Tibial nerve (tissue), 4 donors: Measurements from ENCODE around the gene LAMC2. TPM values are rescaled to one million over a fixed set of nuclear protein-coding genes. Genes with fewer than 3 reads are reported as not detected.

ENCODE experiments used
- DNase-seq, 2 donors: peaks; one replicate each; pipeline ENCODE4 v3.0.0-alpha.2; 2019; ENCODE audit warnings: low spot score in 2 of 2
- H3K27ac ChIP-seq, 4 donors: fragments of 200-600 bp; sonication (generic) in 3 of 4; one replicate each; pipeline ENCODE4 v1.5.1; 2017 to 2019; ENCODE audit warnings: mild to moderate bottlenecking in 1 of 4
- H3K27me3 ChIP-seq, 2 donors: fragments of 200-600 bp; sonication (generic) in 1 of 2; one replicate each; pipeline versions ENCODE4 v1.5.1 to v1.6.0; 2017 to 2019
- H3K36me3 ChIP-seq, 3 donors: fragments of 200-600 bp; sonication (generic); one replicate each; pipeline ENCODE4 v1.5.1; 2018 to 2019
- H3K4me1 ChIP-seq, 4 donors: fragments of 200-600 bp; sonication (generic) in 3 of 4; one replicate each; pipeline ENCODE4 v1.5.1; 2017 to 2019
- H3K4me3 ChIP-seq, 4 donors: fragments of 200-600 bp; sonication (generic) in 3 of 4; one replicate each; pipeline ENCODE4 v1.5.1; 2017 to 2019; ENCODE audit warnings: mild to moderate bottlenecking in 1 of 4, moderate library complexity in 1 of 4
- H3K9me3 ChIP-seq, 4 donors: fragments of 200-600 bp; sonication (generic) in 3 of 4; one replicate each; pipeline ENCODE4 v1.5.1; 2017 to 2019
- EP300 ChIP-seq, 2 donors: sonication (generic); formaldehyde crosslinking; IDR thresholded peaks; one replicate each; pipeline ENCODE4 v1.6.1; 2017; ENCODE audit warnings: antibody characterized with exemption in 2 of 2, mild to moderate bottlenecking in 1 of 2
- POLR2A ChIP-seq, 2 donors: fragments of 450-650 bp; IDR thresholded peaks; one replicate each; pipeline ENCODE4 v1.6.1; 2017; ENCODE audit warnings: antibody characterized with exemption in 2 of 2, mild to moderate bottlenecking in 2 of 2, moderate library complexity in 2 of 2
- WGBS, 2 donors: methylation state at CpG; one replicate each; pipeline ENCODE4 v1.1.5; 2018; 5-methylcytosine and 5-hydroxymethylcytosine counted together
- total RNA-seq, 4 donors: library from RNA; depleted of rRNA; stranded (reverse); fragments of >200 nt; gene quantifications; one replicate each; pipeline ENCODE4 v1.1.0, GENCODE V29; 2016
- TF ChIP-seq, protein P1 (sequence below), 5 experiments: fragments of 200-600 bp in 3 of 5; fragments of 450-650 bp in 2 of 5; sonication (generic) in 3 of 5; IDR thresholded peaks; one replicate each; pipeline ENCODE4 v1.5.1; 2016 to 2019; ENCODE audit warnings: antibody characterized with exemption in 5 of 5, mild to moderate bottlenecking in 3 of 5, moderate library complexity in 2 of 5

The LAMC2 gene
- total RNA-seq, 4 donors from 2014 or later, result 4.5 to 11.9 (median 8.1) TPM

DNA sequence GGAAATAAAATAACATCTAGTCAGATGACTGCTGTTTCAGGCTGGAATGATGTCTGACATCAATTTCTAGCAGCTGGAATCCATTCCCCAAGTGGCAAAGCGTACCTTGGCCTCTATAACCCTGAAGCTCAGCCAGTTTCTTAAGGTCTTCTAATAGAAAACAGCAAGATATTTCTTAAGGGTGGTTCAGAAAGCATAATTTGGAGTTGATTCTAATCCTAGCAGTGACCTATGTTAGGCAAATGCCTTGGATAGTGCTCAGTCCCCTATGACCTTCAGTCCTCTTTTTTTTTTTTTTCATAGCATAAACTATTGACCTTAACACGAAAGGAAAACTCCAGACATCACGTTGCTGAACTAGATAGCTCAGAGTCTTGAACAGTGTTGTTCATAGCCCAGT lies 56.5 kb downstream of the LAMC2 start:
- H3K36me3 ChIP-seq, result no peaks in the 10 kb centered on the region
- DNase-seq, result peak in 1 of 2 donors; percentile 64
- peak overlapping the region; percentile 65 to 88 (median 78) for H3K27ac ChIP-seq
- H3K4me3 ChIP-seq, result no peak overlapping the region
- H3K4me1 ChIP-seq, result peaks cover 0 to 56% (median 10%) of the 10 kb centered on the region in 4 donors
- H3K27me3 ChIP-seq, result no peaks in the 10 kb centered on the region
- no peaks in the 10 kb centered on the region for H3K9me3 ChIP-seq
- 35 to 38% methylated on average over 3 of the region's 3 CpGs for WGBS, 2 donors
- TF ChIP-seq EP300 (IDR thresholded peaks at IDR 0.05), result peak; percentile 68 to 91
- peak in 1 of 2 donors; percentile 13 for TF ChIP-seq POLR2A (IDR thresholded peaks at IDR 0.05)
- TF ChIP-seq, protein P1, sequence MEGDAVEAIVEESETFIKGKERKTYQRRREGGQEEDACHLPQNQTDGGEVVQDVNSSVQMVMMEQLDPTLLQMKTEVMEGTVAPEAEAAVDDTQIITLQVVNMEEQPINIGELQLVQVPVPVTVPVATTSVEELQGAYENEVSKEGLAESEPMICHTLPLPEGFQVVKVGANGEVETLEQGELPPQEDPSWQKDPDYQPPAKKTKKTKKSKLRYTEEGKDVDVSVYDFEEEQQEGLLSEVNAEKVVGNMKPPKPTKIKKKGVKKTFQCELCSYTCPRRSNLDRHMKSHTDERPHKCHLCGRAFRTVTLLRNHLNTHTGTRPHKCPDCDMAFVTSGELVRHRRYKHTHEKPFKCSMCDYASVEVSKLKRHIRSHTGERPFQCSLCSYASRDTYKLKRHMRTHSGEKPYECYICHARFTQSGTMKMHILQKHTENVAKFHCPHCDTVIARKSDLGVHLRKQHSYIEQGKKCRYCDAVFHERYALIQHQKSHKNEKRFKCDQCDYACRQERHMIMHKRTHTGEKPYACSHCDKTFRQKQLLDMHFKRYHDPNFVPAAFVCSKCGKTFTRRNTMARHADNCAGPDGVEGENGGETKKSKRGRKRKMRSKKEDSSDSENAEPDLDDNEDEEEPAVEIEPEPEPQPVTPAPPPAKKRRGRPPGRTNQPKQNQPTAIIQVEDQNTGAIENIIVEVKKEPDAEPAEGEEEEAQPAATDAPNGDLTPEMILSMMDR (IDR thresholded peaks at IDR 0.05), result no peak

DNA sequence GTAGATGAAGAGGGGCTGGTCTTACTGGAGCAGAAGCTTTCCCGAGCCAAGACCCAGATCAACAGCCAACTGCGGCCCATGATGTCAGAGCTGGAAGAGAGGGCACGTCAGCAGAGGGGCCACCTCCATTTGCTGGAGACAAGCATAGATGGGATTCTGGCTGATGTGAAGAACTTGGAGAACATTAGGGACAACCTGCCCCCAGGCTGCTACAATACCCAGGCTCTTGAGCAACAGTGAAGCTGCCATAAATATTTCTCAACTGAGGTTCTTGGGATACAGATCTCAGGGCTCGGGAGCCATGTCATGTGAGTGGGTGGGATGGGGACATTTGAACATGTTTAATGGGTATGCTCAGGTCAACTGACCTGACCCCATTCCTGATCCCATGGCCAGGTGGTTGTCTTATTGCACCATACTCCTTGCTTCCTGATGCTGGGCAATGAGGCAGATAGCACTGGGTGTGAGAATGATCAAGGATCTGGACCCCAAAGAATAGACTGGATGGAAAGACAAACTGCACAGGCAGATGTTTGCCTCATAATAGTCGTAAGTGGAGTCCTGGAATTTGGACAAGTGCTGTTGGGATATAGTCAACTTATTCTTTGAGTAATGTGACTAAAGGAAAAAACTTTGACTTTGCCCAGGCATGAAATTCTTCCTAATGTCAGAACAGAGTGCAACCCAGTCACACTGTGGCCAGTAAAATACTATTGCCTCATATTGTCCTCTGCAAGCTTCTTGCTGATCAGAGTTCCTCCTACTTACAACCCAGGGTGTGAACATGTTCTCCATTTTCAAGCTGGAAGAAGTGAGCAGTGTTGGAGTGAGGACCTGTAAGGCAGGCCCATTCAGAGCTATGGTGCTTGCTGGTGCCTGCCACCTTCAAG lies 57.3 kb downstream of the LAMC2 start:
- WGBS, 2 donors, result 64 to 83% methylated on average over 5 of the region's 5 CpGs
- TF ChIP-seq, protein P1 (IDR thresholded peaks at IDR 0.05), result no peak
- peak; percentile 34 to 90 for TF ChIP-seq EP300 (IDR thresholded peaks at IDR 0.05)
- Histone ChIP-seq H3K4me1 (peaks cover 0 to 56% (median 10%) of the 10 kb centered on the region in 4 donors), H3K9me3 (no peaks in the 10 kb centered on the region), H3K27ac (peak overlapping the region; percentile 65 to 88 (median 78)), H3K27me3 (no peaks in the 10 kb centered on the region), H3K4me3 (no peak overlapping the region), H3K36me3 (no peaks in the 10 kb centered on the region)
- peak; percentile 58 to 82 for DNase-seq

DNA sequence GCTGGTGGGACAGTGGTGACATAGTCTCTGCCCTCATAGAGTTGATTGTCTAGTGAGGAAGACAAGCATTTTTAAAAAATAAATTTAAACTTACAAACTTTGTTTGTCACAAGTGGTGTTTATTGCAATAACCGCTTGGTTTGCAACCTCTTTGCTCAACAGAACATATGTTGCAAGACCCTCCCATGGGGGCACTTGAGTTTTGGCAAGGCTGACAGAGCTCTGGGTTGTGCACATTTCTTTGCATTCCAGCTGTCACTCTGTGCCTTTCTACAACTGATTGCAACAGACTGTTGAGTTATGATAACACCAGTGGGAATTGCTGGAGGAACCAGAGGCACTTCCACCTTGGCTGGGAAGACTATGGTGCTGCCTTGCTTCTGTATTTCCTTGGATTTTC lies 58.4 kb downstream of the LAMC2 start:
- 67 to 85% methylated on average over 1 of the region's 1 CpG for WGBS, 2 donors

DNA sequence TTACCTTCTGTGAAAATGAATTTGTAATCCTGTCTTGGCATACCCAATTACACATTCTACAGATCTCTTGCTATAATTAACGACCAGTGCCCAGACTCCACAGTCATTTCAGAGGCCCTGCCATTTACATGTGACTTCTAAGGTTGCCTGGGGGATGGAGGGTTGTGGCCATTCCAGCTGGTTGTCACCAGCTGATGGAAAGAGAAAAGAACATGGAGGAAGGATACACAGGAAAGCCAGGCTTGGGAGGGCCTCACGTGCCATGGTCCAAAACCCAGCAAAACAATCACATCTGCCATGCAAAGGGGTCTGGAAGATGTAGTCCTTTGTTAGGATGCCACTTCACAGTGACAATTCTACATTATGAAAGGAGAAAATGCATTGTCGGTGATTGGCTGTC lies 59.3 kb downstream of the LAMC2 start:
- 89 to 92% methylated on average over 3 of the region's 3 CpGs for WGBS, 2 donors
- Histone ChIP-seq H3K4me1 (peaks cover 0 to 48% (median 10%) of the 10 kb centered on the region in 4 donors), H3K4me3 (no peak overlapping the region), H3K27ac (peak overlapping the region in 2 of 4 donors; percentile 87 to 88), H3K36me3 (no peaks in the 10 kb centered on the region), H3K27me3 (no peaks in the 10 kb centered on the region), H3K9me3 (no peaks in the 10 kb centered on the region)
- TF ChIP-seq EP300 (IDR thresholded peaks at IDR 0.05), result no peak
- no peak for TF ChIP-seq POLR2A (IDR thresholded peaks at IDR 0.05)
- TF ChIP-seq, protein P1 (IDR thresholded peaks at IDR 0.05), result no peak
- no peak for DNase-seq

More for the DNA sequence above, 58.4 kb downstream of the LAMC2 start:
- Histone ChIP-seq H3K27ac (peak overlapping the region; percentile 46 to 88 (median 76)), H3K9me3 (no peaks in the 10 kb centered on the region), H3K4me1 (peaks cover 0 to 49% (median 10%) of the 10 kb centered on the region in 4 donors), H3K27me3 (no peaks in the 10 kb centered on the region), H3K36me3 (no peaks in the 10 kb centered on the region), H3K4me3 (no peak overlapping the region)
- DNase-seq, result peak; percentile 92 to 99
- TF ChIP-seq, protein P1 (IDR thresholded peaks at IDR 0.05), result no peak
- no peak for TF ChIP-seq POLR2A (IDR thresholded peaks at IDR 0.05)
- TF ChIP-seq EP300 (IDR thresholded peaks at IDR 0.05), result peak; percentile 82 to 98

DNA sequence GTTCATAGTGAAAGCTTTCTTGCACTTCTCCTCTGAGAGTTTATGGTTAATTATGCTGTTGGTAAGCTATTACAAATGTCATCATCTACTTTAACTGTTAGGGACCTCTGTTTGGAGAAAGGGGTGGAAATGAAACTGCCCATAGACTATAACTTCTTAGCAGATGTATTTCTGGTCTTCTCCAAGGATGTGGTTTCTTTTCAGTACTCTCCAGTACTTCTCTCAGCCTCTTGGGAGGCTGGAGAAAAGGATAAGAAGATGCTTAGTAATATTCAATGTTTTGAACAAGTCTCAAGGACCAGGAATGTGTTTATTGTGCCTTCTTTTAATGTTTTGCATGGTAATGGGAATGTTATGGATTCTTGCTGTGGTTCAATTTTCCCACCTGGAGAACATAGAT lies 60.4 kb downstream of the LAMC2 start:
- no peaks in the 10 kb centered on the region for H3K36me3 ChIP-seq
- peaks cover 0 to 39% (median 9%) of the 10 kb centered on the region in 4 donors for H3K4me1 ChIP-seq
- no peaks in the 10 kb centered on the region for H3K27me3 ChIP-seq
- no peak overlapping the region for H3K4me3 ChIP-seq
- DNase-seq, result no peak
- TF ChIP-seq, protein P1 (IDR thresholded peaks at IDR 0.05), result no peak
- TF ChIP-seq POLR2A (IDR thresholded peaks at IDR 0.05), result no peak
- TF ChIP-seq EP300 (IDR thresholded peaks at IDR 0.05), result no peak
- H3K27ac ChIP-seq, result peak overlapping the region in 1 of 4 donors; percentile 0
- no peaks in the 10 kb centered on the region for H3K9me3 ChIP-seq
